GM18873 (cell line): ENCODE data around the gene ZMYND19.
"Not testable (repeated sequence)": the region's sequence is repeated elsewhere in the genome, so short reads cannot be mapped to it uniquely, and the experiment has no call there.

Experiments used
- ATAC-seq: cut with Tn5 transposase; IDR thresholded peaks from one replicate; pipeline ENCODE4 v1.9.1; 2021; ENCODE audit warnings: mild to moderate bottlenecking, moderate library complexity, moderate number of reproducible peaks; ENCODE audit not compliant: unreplicated experiment, low FRiP score

ZMYND19 gene

DNA sequence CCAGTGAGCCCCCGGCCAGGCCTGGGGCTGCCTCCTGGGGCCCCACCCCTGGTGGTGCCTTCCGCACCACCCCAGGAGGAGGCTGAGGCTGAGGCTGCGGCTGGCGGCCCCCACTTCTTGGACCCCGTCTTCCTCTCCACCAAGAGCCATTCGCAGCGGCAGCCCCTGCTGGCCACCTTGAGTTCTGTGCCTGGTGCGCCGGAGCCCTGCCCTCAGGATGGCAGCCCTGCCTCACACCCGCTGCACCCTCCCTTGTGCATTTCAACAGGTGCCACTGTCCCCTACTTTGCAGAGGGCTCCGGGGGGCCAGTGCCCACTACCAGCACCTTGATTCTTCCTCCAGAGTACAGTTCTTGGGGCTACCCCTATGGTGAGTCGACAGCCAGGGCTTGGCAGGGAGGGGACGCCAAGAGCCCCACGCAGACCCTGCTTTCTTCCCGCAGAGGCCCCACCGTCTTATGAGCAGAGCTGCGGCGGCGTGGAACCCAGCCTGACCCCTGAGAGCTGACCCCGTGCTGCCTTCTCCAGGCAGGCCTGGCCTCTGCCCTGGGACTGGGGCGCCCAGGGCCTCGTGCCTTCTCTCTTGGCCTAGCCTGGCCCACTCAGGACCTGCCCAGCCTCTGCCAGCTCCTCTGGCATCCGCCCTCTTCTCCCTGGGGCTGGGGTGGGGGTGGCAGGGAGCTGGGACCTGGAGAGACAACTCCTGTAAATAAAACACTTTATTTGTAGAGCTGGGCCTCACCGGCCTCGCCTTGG lies 24.5 kb upstream of the ZMYND19 start:
- ATAC-seq = no peak

DNA sequence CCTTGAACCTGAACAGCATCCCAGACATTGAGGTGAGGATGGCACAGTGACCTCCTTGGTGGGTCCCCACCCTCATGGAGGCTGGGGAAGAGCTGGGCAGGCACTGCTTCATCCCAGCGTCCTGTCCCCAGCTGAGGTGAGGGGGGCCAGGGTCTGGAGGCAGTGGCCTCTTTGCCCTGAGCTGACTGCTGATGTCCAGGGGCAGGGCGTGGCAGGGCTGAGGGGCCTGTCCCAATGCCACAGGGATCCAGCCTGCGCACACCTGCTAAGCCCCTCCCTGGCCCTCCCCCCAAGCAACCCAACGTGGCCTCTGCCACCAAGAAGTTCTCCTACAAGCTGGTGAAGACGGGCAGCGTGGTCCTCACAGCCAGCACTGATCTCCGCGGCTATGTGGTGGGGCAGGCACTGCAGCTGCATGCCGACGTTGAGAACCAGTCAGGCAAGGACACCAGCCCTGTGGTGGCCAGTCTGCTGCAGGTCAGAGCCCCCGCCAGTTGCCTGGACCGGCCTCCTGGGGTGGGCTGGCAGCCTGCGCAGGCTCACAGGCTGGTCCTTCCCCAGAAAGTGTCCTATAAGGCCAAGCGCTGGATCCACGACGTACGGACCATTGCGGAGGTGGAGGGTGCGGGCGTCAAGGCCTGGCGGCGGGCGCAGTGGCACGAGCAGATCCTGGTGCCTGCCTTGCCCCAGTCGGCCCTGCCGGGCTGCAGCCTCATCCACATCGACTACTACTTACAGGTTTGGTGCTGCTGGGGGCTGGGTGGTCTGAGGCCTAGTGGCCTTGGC lies 23.6 kb upstream of the ZMYND19 start:
- ATAC-seq = no peak

- ATAC-seq = no peak
These were observed 22.9 kb upstream of the ZMYND19 start for GRCh38 chr9:137613259-137613658.

- ATAC-seq = no peak
These were observed 22.4 kb upstream of the ZMYND19 start for GRCh38 chr9:137612741-137613142.

DNA sequence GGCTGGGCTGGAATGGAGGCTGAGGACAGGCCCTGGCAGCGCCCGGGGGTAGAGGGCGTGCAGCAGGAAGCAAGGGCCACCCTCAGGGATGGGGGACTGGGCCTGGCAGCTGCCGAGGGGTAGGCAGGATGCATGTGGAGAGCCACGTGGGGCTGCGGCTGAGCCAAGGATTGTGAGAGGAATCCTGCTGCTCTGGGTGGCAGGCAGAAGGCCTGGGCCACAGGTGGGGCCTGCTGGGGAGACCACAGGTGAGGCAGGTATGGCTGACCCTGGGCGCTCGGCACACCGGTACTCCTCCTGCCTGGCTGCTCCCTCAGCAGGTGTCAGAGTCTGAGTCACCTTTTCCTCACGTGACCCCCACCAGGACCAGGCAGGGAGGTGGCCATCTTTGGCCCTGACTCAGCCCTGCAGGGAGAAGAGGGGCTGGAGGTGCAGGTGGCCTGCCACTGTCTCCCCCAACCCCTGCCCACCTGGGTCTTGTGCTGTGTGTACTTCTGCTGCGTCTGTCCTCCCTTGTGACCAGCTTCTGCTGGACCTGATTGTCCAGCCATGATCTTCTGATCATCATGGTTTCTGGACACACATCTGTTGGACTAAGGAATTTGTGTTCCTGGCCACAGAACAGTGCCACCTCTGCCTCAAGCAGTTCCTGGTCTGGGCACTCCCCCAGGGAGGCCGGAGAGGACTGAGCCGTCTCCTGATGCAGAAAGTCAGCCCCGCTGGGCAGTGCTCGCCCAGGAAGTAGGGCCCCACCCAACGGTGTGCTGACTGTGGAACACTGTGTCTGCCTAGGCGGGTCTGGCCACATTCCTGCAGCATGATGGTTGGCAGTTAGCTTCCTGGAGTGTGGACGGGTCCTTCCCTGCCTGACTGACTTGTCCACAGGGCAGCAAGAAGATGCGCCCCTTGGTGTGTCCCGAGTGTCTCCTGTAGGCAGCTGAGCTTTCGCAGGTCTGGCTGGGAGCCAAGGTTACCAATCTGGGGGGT lies 21.6 kb upstream of the ZMYND19 start:
- no peak for ATAC-seq

- no peak for ATAC-seq
These were observed 20.6 kb upstream of the ZMYND19 start for GRCh38 chr9:137610944-137611343.

GRCh38 chr9:137607141-137607857 lies 17.0 kb upstream of the ZMYND19 start:
- ATAC-seq = no peak

- ATAC-seq = no peak
These were observed 16.4 kb upstream of the ZMYND19 start for GRCh38 chr9:137606734-137607138.

DNA sequence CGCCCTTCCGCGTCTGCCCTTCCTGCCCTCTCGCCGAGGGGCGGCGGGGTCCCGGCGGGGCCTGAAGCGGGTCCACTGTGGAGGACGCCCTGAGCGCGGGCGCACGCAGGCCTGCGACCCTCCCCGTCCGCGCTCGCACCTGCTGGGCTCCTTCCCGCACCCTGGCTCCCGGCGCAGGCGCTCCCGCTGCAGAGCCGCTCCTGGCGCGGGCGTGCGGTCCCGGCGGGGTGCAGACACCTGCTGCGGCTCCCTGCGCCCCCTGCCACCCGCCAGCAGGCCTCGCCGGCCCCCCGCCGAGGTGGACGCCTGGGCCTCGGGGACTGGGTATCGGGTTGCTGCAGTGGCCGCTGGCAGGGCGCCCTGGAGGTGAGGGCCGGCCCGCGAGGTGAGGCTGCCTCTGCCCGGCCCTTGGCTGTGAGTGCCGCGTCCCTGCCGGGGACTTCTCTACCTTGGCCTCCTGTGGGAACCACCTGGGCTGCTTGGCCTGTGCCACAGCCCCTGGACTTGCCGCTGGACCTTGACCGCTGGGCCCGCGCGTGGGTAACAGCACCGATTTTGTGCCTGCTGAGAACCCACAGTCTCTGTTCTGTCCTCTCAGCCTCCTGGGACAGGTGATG lies 15.8 kb upstream of the ZMYND19 start:
- ATAC-seq = no peak

GRCh38 chr9:137605121-137606004 lies 15.1 kb upstream of the ZMYND19 start, which contains the start of gene ARRDC1:
Gene ARRDC1, plus strand, starts transcription at chr9:137605686. Its CDS starts 32 bp downstream, at chr9:137605718.
- peak; percentile 55 for ATAC-seq

DNA sequence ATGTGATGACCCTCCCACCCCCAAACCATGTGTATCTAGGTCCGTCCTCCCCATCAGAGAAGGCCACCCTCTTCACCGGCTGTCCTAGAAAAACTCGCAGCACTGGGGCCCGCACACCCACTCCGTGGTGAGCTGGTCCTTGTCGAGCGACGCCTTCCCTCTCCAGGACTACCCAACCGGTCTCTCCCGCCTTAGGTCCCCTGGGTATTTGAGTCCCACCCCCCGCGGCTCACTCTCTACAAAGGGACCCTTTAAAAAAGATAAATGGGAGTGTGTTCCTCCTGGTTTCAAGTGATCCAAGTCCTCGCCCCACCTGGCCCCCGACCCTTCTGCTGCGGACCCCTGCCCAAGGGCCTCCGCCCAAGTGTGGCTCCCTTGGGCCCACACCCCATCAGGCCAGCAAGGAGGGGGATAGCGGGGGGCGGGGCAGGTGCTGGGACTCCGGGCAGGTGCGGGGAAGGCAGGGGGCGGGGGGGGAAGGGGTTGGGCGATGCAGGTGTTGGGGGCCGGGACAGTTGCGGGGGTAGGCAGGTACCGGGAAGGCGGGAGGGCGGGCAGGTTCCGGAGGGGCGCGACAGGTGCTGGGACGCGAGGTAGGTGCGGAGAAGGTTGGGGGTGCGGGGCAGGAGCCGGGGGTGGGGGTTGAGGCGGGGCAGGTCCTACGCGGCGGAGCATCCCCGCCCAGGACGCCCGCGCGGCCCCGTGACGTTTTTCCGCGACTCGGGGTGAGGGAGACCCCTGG lies 14.2 kb upstream of the ZMYND19 start:
- ATAC-seq = no peak

- ATAC-seq = no peak
These were observed 13.6 kb upstream of the ZMYND19 start for GRCh38 chr9:137603879-137604278.

- ATAC-seq = no peak
These were observed 12.3 kb upstream of the ZMYND19 start for GRCh38 chr9:137602661-137603060.

- ATAC-seq = no peak
These were observed 8.6 kb upstream of the ZMYND19 start for GRCh38 chr9:137598943-137599342.

DNA sequence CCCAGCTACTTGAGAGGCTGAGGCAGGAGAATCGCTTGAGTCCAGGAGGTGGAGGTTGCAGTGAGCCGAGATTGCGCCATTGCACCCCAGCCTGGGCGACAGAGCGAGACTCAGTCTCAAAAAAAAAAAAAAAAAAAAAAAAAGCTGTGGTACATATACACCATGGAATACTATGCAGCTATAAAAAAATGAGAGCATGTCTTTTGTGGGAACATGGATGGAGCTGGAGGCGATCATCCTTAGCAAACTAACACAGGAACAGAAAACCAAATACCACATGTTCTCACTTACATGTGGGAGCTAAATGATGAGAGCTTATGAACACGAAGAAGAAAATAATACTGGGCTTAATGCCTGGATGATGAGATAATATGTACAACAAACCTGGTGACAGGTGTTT lies 6.3 kb upstream of the ZMYND19 start:
- ATAC-seq = not testable (repeated sequence)

DNA sequence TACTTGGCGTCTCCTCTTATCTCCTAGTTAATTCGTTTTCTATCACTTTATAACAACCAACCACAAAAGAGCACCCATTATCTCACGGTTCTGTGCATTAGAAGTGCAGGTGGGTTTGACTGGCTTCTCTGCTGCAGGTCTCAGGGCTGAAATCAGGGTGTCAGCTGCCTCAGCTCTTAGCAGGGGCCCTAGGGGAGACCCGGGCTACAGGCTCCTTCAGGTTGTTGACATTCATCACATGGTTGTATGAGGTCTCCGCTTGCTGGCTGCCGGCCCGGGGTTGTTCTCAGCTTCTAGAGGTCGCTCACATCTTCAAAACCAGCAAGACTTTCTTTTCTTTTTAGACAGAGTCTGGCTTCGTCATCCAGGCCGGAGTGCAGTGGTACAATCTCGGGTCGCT lies 2.9 kb upstream of the ZMYND19 start:
- ATAC-seq = no peak

DNA sequence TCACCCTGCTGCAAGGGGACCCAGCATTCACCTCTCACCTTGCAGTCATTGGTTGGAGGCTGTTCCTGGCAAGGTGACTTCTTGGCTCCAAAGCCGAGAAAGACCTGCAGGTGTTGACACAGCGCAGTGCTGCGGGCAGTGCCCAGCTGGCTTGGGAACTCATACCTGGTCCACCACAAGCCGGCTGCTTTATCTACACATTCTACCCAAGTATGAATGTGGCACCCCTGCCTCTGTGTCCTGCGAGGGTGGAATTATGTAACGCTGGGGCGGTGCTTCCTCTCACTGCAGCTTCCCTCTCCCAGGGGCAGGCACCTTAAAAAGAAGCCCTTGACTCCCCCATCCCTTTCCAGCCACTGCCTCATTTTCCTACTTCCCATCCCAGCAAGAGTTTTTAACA lies 2.5 kb upstream of the ZMYND19 start:
- no peak for ATAC-seq

GRCh38 chr9:137590123-137590468 lies 216 bp downstream of the ZMYND19 start:
- ATAC-seq = no peak
